Activated naive CD4-positive, alpha-beta T cell treated with anti-CD3 and anti-CD28 coated beads for 36 hours (primary cell): ENCODE data around the gene GSG1L2. TPM values are rescaled to one million over a fixed set of nuclear protein-coding genes. Genes with fewer than 3 reads are reported as not detected.
"Not testable (repeated sequence)": the region's sequence is repeated elsewhere in the genome, so short reads cannot be mapped to it uniquely, and the experiment has no call there.

ENCODE experiments used
- CTCF ChIA-PET: fragments of 350-600 bp; sonication (Branson Sonifier 250); formaldehyde crosslinking; loops from one replicate; lab custom pipeline; 2021; ENCODE audit warnings: antibody characterized with exemption; lab: Charles Lee
- DNase-seq: peaks from one replicate; pipeline ENCODE4 v3.0.0-alpha.2; 2020
- H3K27ac Mint-ChIP-seq: one replicate; pipeline ENCODE4 v1.8.0; 2021; ENCODE audit warnings: mild to moderate bottlenecking, mixed read lengths
- H3K27me3 Mint-ChIP-seq: one replicate; pipeline ENCODE4 v1.8.0; 2021; ENCODE audit warnings: low read depth, mixed read lengths
- H3K36me3 Mint-ChIP-seq: one replicate; pipeline ENCODE4 v1.8.0; 2021; ENCODE audit warnings: low read depth, mixed read lengths
- H3K4me1 Mint-ChIP-seq: one replicate; pipeline ENCODE4 v1.8.0; 2021; ENCODE audit warnings: low read depth, mixed read lengths
- H3K4me3 Mint-ChIP-seq: one replicate; pipeline ENCODE4 v1.8.0; 2021; ENCODE audit warnings: mild to moderate bottlenecking, moderate library complexity, mixed read lengths
- H3K9me3 Mint-ChIP-seq: one replicate; pipeline ENCODE4 v1.8.0; 2021; ENCODE audit warnings: mixed read lengths
- intact Hi-C: fragments of 100-400 bp; cut with micrococcal nuclease; formaldehyde crosslinking; loops from one replicate; pipeline ENCODE4 v1.15.1; 2023
- total RNA-seq, 2 experiments: library from RNA; stranded (reverse); gene quantifications; one replicate each; pipeline ENCODE4 v1.2.3, GENCODE V29; 2021

GSG1L2 gene
- total RNA-seq, 2 experiments from 2014 or later: not detected

DNA sequence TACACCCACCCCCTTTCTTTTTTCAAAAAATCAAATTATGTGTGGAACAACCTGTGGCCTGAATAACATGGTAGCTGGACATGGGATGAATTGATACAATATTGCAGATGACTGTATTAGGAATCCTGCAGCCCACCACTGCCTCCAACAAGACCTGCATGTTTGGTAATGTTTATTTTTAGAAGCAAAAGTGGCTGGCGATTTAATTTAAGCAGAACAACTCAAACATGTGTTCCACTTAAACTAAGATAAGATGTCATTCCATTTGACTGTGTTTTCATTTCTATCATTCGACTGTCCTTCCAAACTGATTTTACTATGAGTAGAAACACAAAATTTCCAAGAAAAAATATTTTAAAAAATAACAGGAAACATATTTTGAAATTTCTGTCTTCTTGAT is 20.4 kb downstream of the GSG1L2 start:
- no peak for DNase-seq
- Mint-ChIP-seq H3K4me3 (no peak overlapping the region), H3K36me3 (no peaks in the 10 kb centered on the region), H3K4me1 (no peaks in the 10 kb centered on the region), H3K27ac (no peak overlapping the region), H3K9me3 (no peaks in the 10 kb centered on the region), H3K27me3 (peaks cover 20% of the 10 kb centered on the region)
- intact Hi-C loops: no loop called here
- CTCF ChIA-PET: no interaction called here

DNA sequence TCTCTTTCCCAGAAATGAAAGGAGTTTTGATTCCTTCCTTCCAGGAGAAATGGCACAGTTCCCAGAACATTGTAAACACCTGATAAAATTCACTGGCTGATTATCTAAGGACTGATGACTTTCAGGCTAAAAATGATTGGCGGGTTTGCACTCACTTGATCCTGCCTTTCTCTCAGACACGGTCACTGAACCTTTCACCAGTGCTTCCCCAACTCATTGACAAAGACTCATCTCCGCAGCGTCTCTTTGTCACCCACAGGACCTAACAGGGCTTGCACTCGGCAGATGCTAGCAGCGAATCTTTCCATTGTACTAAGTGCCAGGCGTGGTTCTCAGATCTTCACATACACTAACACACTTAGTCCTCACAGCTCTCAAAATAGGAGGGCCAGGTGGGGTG is 23.2 kb downstream of the GSG1L2 start:
- DNase-seq: no peak
- peaks cover 23% of the 10 kb centered on the region for H3K27me3 Mint-ChIP-seq
- no peaks in the 10 kb centered on the region for H3K36me3 Mint-ChIP-seq
- no peak overlapping the region for H3K4me3 Mint-ChIP-seq
- intact Hi-C loops: no loop called here
- H3K9me3 Mint-ChIP-seq: no peaks in the 10 kb centered on the region
- no peak overlapping the region for H3K27ac Mint-ChIP-seq
- H3K4me1 Mint-ChIP-seq: no peaks in the 10 kb centered on the region
- CTCF ChIA-PET: no interaction called here

DNA sequence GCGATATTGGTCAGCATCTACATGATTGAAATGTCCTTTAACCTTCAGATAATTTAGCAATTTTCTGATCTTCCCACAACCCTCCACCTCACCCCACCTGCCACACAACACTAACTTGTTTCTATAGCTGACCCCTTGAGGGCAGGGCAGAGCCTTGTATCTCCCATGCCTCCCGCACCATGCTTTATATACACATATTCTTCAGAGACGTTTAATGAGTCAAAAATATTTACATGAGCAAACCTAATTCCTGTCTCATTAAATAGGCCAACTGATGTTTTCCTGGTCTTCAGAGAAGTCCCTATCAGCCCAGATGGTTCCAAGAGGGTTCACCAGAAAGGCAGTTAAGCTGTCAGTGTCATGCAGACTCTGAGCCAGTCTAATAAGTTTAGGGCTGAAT is 23.9 kb downstream of the GSG1L2 start:
- CTCF ChIA-PET: no interaction called here
- peaks cover 22% of the 10 kb centered on the region for H3K27me3 Mint-ChIP-seq
- H3K36me3 Mint-ChIP-seq: no peaks in the 10 kb centered on the region
- intact Hi-C loops: no loop called here
- H3K4me1 Mint-ChIP-seq: no peaks in the 10 kb centered on the region
- no peak overlapping the region for H3K27ac Mint-ChIP-seq
- no peak overlapping the region for H3K4me3 Mint-ChIP-seq
- no peak for DNase-seq
- H3K9me3 Mint-ChIP-seq: no peaks in the 10 kb centered on the region

DNA sequence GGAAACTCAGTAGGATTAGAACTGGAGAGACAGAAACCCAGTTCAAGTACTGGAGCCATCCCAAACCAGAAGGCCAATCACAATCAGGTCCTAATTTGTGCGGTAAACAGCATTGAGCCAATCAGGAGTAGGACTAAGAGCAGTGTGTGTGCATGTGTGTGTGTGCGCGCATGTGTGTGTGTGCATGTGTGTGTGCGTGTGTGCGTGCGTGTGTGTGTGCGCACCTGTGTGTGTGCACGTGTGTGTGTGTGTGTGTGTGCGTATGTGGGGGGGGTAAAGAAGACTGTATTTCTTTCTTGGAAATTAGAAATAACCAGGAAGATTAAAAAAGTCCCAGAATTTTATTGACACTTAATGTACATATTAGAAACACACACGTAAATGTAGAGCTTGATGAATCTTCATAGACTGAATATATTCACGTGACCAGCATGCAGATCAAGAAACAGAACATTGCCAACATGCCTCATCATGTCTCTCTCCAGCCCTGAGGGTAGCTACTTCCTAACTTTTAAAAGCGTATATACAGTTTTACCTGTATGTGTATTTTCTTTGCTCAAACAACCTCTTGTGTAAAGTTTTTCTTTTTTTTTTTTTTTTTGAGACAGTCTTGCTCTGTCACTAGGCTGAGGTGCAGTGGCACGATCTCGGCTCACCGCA is 29.6 kb downstream of the GSG1L2 start:
- H3K27me3 Mint-ChIP-seq: peaks cover 13% of the 10 kb centered on the region
- DNase-seq: no peak
- no peaks in the 10 kb centered on the region for H3K4me1 Mint-ChIP-seq
- H3K9me3 Mint-ChIP-seq: no peaks in the 10 kb centered on the region
- CTCF ChIA-PET: no interaction called here
- no peaks in the 10 kb centered on the region for H3K36me3 Mint-ChIP-seq
- no peak overlapping the region for H3K4me3 Mint-ChIP-seq
- intact Hi-C loops: no loop called here
- H3K27ac Mint-ChIP-seq: no peak overlapping the region

DNA sequence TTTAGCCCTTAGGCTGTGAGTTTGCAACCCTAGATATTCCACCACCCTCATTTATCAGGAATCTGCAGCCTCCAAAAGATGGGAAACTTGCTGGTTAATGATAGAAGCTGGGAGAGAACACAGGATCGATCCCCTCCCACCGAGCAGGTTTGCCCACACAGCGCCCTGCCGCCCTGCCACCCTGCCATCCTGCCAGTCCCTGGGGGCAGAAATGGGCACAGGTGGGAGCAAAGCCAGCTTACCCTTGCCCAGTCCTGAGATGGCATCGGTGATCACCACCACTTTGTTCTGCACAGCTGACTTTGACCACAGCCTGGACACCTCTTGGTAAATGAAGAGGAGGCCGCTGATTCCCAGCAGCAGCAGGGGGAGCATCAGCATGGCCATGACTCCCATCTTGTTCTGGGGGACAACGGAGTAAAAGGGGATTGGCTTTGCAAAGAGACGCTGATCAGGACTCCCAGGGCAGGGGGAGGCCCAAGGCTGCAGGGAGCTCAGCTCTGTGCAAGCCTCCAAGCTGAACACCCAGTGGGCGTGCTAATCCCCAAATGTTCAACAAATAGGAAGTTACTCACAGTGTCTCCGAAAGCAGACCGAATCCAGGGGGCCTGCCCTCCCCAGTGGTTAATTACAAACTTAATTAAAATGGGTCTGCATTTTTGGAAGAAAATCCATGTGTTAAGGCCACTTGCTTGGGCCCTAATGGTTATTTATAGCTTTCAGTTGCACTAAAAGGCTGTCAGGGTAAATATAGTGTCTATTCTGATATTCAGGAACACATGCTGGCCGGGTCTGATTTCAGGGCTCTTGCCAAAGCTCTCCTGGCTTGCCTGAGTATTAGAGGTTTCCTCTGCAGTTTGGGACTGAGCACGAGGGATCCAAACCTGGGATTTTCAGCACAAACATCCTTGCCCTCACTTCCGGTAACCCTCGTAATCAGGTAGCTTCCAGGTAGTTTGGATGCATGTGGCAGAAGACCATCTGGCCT is 30.7 kb downstream of the GSG1L2 start, which contains the start of gene DHRS7C:
DHRS7C (minus strand) TSS at position 704 of the 988 bp plus-strand sequence; CDS start at position 396, 308 bp downstream.
- Mint-ChIP-seq H3K9me3 (no peaks in the 10 kb centered on the region), H3K4me1 (no peaks in the 10 kb centered on the region), H3K27ac (no peak within 1 kb of the TSS), H3K36me3 (no peaks in the 10 kb centered on the region), H3K27me3 (peaks cover 10% of the 10 kb centered on the region), H3K4me3 (no peak within 1 kb of the TSS)
- intact Hi-C loops: no loop called here
- CTCF ChIA-PET: no interaction called here
- DNase-seq: no peak

DNA sequence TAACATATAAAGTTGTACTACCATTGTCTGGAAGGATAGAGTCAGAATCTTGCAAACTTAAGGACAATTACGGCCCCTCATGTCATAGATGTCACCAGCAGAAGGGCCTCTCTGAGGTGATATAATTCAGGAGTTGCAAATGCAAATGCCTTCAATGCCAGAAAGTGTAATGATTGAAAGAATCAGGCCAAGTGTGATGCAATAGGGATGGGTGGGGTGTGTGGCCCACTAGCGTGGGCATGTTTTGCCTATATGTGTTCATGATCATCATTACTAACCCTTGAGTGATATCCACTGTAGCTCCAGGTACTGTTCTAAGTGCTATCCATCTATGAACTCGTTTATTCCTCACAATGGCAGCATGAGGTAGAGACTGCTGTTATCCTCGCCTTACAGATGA is 31.6 kb downstream of the GSG1L2 start:
- H3K27me3 Mint-ChIP-seq: peaks cover 5% of the 10 kb centered on the region
- no peak overlapping the region for H3K27ac Mint-ChIP-seq
- H3K9me3 Mint-ChIP-seq: no peaks in the 10 kb centered on the region
- H3K4me3 Mint-ChIP-seq: no peak overlapping the region
- intact Hi-C loops: no loop called here
- no peaks in the 10 kb centered on the region for H3K36me3 Mint-ChIP-seq
- no peak for DNase-seq
- H3K4me1 Mint-ChIP-seq: no peaks in the 10 kb centered on the region
- CTCF ChIA-PET: no interaction called here

DNA sequence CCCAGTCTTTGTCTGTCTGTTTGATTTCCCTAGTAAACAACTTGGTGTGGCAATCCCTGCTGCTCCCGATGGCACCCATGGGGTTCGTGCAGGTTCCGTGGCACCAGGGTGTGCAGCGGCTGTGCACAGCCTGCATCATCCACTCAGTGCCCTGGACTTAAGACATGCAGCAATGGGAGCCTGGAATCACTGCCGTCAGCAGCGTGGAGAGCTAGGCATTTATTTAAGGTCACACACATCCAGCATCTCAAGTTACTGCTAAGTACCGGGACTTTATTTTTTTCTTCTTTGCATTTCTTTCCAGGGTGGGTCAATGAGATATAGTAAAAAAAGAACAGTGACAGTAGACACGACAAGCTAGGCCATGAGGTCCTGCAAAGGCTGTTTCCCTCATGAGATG is 33.3 kb downstream of the GSG1L2 start:
- H3K4me3 Mint-ChIP-seq: no peak overlapping the region
- H3K36me3 Mint-ChIP-seq: no peaks in the 10 kb centered on the region
- H3K27ac Mint-ChIP-seq: no peak overlapping the region
- peaks cover 5% of the 10 kb centered on the region for H3K27me3 Mint-ChIP-seq
- no peak for DNase-seq
- CTCF ChIA-PET: no interaction called here
- H3K9me3 Mint-ChIP-seq: no peaks in the 10 kb centered on the region
- intact Hi-C loops: no loop called here
- no peaks in the 10 kb centered on the region for H3K4me1 Mint-ChIP-seq

DNA sequence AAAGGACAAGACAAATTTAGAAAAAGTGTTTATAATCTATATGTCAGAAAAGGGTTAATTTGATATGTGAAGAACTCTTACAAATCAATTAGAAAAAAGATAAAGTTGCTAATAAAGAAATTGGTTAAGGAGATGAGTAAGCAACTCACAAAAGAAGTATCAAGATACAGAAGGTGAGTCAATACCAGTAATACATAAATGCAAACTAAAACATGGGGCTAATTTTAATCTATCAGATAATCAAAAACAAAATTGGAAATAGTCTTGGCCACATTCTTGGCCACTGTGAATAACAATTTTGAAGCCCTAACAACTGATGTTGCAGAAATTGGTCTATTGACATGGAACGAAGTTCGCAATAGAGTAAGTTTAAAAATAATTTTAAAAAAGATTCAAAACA is 37.3 kb downstream of the GSG1L2 start:
- Mint-ChIP-seq H3K4me1 (no peaks in the 10 kb centered on the region), H3K27me3 (peaks cover 13% of the 10 kb centered on the region), H3K27ac (no peak overlapping the region), H3K9me3 (no peaks in the 10 kb centered on the region), H3K4me3 (no peak overlapping the region), H3K36me3 (no peaks in the 10 kb centered on the region)
- CTCF ChIA-PET: no interaction called here
- no peak for DNase-seq
- intact Hi-C loops: no loop called here

DNA sequence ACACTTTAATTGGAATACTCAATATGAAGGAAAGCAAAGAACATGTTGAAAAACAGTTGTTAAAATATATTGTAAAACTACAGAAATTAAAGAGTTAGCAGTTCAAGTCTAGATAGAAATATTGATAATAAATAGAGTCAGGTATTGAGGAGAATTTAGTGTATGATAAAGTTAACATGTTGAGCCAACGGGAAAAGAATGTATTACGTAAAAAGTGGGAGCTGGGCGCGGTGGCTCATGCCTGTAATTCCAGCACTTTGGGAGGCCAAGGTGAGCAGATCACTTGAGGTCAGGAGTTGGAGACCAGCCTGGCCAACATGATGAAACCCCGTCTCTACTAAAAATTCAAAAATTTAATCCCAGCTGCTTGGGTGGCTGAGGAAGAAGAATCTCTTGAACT is 38.4 kb downstream of the GSG1L2 start:
- H3K27ac Mint-ChIP-seq, intact Hi-C loops, H3K9me3 Mint-ChIP-seq, H3K4me1 Mint-ChIP-seq, CTCF ChIA-PET, H3K4me3 Mint-ChIP-seq, DNase-seq, H3K36me3 Mint-ChIP-seq: not testable (repeated sequence)
- peaks cover 10% of the 10 kb centered on the region for H3K27me3 Mint-ChIP-seq

DNA sequence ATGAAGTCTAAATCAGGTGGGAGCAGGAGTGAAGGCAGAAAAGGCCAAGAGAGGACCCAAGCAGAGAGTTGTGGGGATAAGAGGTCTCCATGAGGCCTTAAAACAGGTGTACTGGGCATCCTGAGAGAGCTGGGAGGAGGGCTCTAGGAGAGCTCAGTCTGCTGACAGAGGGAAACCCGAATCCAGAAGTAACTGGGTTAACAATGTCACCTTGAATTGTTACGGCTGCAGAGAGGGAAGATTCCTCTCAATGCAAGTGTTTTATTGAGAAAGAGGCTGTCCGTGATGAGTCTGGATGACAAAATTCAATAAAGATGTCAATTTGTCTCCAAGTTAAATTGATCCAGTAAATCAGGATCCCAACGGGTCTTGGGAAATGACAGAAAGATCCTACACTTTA is 38.8 kb downstream of the GSG1L2 start:
- CTCF ChIA-PET: no interaction called here
- Mint-ChIP-seq H3K4me3 (no peak overlapping the region), H3K27me3 (peaks cover 10% of the 10 kb centered on the region), H3K9me3 (no peaks in the 10 kb centered on the region), H3K36me3 (no peaks in the 10 kb centered on the region), H3K27ac (no peak overlapping the region), H3K4me1 (no peaks in the 10 kb centered on the region)
- DNase-seq: no peak
- intact Hi-C loops: no loop called here

DNA sequence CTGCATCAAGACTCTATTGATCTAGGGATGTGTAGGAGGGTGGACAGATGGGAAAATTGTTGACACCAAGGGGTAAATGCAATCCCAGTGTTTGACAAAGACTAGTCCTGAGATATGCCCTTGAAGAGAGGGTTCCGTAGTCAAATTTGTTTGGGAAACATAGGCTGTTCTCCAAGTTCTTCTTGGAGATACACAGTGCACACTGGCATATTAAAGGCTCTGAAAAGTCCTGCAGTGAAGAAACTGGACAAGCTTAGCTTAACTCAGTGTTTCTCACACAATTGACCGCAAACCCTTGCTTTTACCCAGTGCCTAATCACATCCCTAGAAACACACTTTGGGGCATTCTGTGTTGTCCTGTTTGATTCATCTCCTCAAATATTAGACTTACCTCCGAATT is 41.3 kb downstream of the GSG1L2 start:
- Mint-ChIP-seq H3K27ac (no peak overlapping the region), H3K27me3 (peaks cover 13% of the 10 kb centered on the region), H3K36me3 (no peaks in the 10 kb centered on the region), H3K4me1 (no peaks in the 10 kb centered on the region), H3K4me3 (no peak overlapping the region), H3K9me3 (no peaks in the 10 kb centered on the region)
- intact Hi-C loops: no loop called here
- no peak for DNase-seq
- CTCF ChIA-PET: no interaction called here

DNA sequence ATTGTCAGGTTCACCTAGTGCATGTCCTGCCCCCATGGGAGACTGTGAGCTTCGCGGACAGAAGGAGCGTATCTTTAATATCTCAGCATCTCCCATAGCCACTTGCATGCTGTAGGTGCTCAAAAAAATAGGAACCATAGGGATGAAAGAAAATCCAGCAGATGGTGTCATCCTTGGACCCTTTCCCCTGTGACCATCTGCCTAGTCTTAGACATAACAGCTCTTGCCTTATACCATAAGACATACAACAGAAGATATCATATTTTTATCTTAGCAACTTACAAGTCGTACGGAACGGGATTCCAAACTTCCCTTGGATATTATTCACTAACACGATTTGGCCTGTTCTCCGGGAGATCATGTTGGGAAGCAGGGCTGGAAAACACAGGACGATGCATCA is 45.0 kb downstream of the GSG1L2 start:
- Mint-ChIP-seq H3K36me3 (no peaks in the 10 kb centered on the region), H3K4me3 (no peak overlapping the region), H3K27me3 (peaks cover 5% of the 10 kb centered on the region), H3K9me3 (no peaks in the 10 kb centered on the region), H3K4me1 (no peaks in the 10 kb centered on the region), H3K27ac (no peak overlapping the region)
- CTCF ChIA-PET: no interaction called here
- intact Hi-C loops: no loop called here
- DNase-seq: no peak

DNA sequence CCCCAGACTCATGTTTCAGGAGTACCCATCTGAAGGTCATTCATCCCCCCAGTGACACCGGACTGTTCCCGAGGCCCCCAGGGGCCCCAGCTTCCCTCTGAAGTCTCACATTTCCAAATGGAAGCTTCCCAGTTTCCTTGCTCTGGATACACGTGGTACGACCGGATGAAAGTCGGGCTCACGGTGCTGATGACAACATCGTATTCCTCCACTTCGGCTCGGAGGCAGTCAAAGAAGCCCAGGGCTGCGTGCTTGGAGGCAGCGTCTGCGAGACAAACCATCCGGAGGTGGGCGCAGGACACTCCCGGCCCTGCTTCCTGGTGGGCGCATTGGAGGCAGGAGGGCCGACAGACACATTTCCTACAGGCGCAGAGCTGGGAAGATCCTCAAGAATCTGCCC is 49.2 kb downstream of the GSG1L2 start:
- CTCF ChIA-PET: interaction anchor here (1.1 kb wide), 1 partner anchor 178 kb away, joined by 3 read pairs; no protein-coding TSS in a partner anchor
- no peaks in the 10 kb centered on the region for H3K9me3 Mint-ChIP-seq

More for the DNA sequence above, 49.2 kb downstream of the GSG1L2 start:
- Mint-ChIP-seq H3K4me1 (no peaks in the 10 kb centered on the region), H3K27ac (no peak overlapping the region), H3K27me3 (peaks cover 6% of the 10 kb centered on the region), H3K4me3 (no peak overlapping the region), H3K36me3 (no peaks in the 10 kb centered on the region)
- DNase-seq: no peak
- intact Hi-C loops: no loop called here
